Left cardiac atrium (tissue), 4 donors: Measurements from ENCODE around the gene PDZD4. TPM values are rescaled to one million over a fixed set of nuclear protein-coding genes. Genes with fewer than 3 reads are reported as not detected.

ENCODE experiments used
- ATAC-seq, 2 donors: fragments of 200-7000 bp; cut with Tn5 transposase; one replicate each; pipeline ENCODE4 v1.9.1; 2020; ENCODE audit warnings: mild to moderate bottlenecking in 2 of 2, moderate library complexity in 2 of 2
- DNase-seq: peaks from one replicate; pipeline ENCODE4 v3.0.0-alpha.2; 2020
- intact Hi-C, 2 donors: fragments of 100-400 bp; cut with DNase I; formaldehyde crosslinking; loops; one replicate each; pipeline versions ENCODE4 v1.14.1 to v1.15.1; 2022 to 2023
- total RNA-seq, 2 donors: library from RNA; stranded (reverse); fragmentation: NEBNext Ultra II Directional; extraction: Animal tissue kit (Norgen Biotek cat#: 25700); gene quantifications; one replicate each; pipeline ENCODE4 v1.2.1, GENCODE V29; 2021
- donor health status: DM: no; HTN: yes; CAD: no.
- donor health status: DM: no; HTN: yes; CAD: no; lungs with severe emphysema.
- donor health status: DM: yes; HTN: yes; CAD: no.
- donor health status: Dilated cardiomyopathy.

The PDZD4 gene
- total RNA-seq, 2 donors from 2014 or later: 4.0 to 4.3 TPM

GRCh38 chrX:153869473-153870287 lies 39.3 kb upstream of the PDZD4 start:
- intact Hi-C loops: no loop called here
- no peak for DNase-seq
- ATAC-seq: no peak

- ATAC-seq (no peak), DNase-seq (no peak)
- intact Hi-C loops: no loop called here
Observed at GRCh38 chrX:153868576-153869472, 38.5 kb upstream of the PDZD4 start.

- ATAC-seq (no peak), DNase-seq (no peak)
- intact Hi-C loops: no loop called here
Observed at GRCh38 chrX:153867671-153868070, 37.3 kb upstream of the PDZD4 start.

GRCh38 chrX:153867139-153867538 lies 36.8 kb upstream of the PDZD4 start:
- no peak for ATAC-seq
- intact Hi-C loops: no loop called here
- DNase-seq: no peak

- no peak for ATAC-seq
Observed at GRCh38 chrX:153866302-153867019, 36.1 kb upstream of the PDZD4 start.

GRCh38 chrX:153865685-153866084 lies 35.3 kb upstream of the PDZD4 start:
- DNase-seq (no peak), ATAC-seq (no peak)
- intact Hi-C loops: no loop called here

More at GRCh38 chrX:153866302-153867019, 36.1 kb upstream of the PDZD4 start:
- no peak for DNase-seq
- intact Hi-C loops: no loop called here

GRCh38 chrX:153865321-153865580 lies 34.9 kb upstream of the PDZD4 start:
- intact Hi-C loops: no loop called here
- DNase-seq: no peak

GRCh38 chrX:153864561-153865320 lies 34.4 kb upstream of the PDZD4 start:
- DNase-seq: no peak
- no peak for ATAC-seq
- intact Hi-C loops: no loop called here

More at GRCh38 chrX:153865321-153865580, 34.9 kb upstream of the PDZD4 start:
- no peak for ATAC-seq

GRCh38 chrX:153864101-153864500 lies 33.8 kb upstream of the PDZD4 start:
- intact Hi-C loops: no loop called here
- ATAC-seq (no peak), DNase-seq (no peak)

- no peak for ATAC-seq
- intact Hi-C loops: no loop called here
- no peak for DNase-seq
Observed at GRCh38 chrX:153863251-153863991, 33.1 kb upstream of the PDZD4 start.

- DNase-seq (no peak), ATAC-seq (no peak)
- intact Hi-C loops: no loop called here
Observed at GRCh38 chrX:153862369-153863250, 32.3 kb upstream of the PDZD4 start.

- ATAC-seq (no peak), DNase-seq (no peak)
- intact Hi-C loops: no loop called here
Observed at GRCh38 chrX:153861733-153862310, 31.5 kb upstream of the PDZD4 start.

GRCh38 chrX:153861151-153861550 lies 30.8 kb upstream of the PDZD4 start:
- intact Hi-C loops: no loop called here
- no peak for ATAC-seq
- no peak for DNase-seq

- DNase-seq (no peak), ATAC-seq (no peak)
- intact Hi-C loops: no loop called here
Observed at GRCh38 chrX:153857348-153857903, 27.1 kb upstream of the PDZD4 start.

GRCh38 chrX:153854702-153855101 lies 24.4 kb upstream of the PDZD4 start:
- DNase-seq (no peak), ATAC-seq (no peak)
- intact Hi-C loops: no loop called here

- no peak for ATAC-seq
- intact Hi-C loops: no loop called here
- no peak for DNase-seq
Observed at GRCh38 chrX:153853902-153854267, 23.5 kb upstream of the PDZD4 start.
